Parathyroid adenoma (tissue), 2 donors: ENCODE results near the gene TAP2.

Source experiments
- H2AFZ ChIP-seq: fragments of 300-600 bp; sonication (generic); one replicate; pipeline ENCODE4 v1.7.0; 2017; ENCODE audit warnings: antibody characterized with exemption, mild to moderate bottlenecking
- H3K27ac ChIP-seq: fragments of 300-600 bp; sonication (generic); one replicate; pipeline ENCODE4 v1.7.0; 2017
- H3K27me3 ChIP-seq: fragments of 300-600 bp; sonication (generic); one replicate; pipeline ENCODE4 v1.7.0; 2017; ENCODE audit warnings: low read length; ENCODE audit not compliant: control insufficient read depth, insufficient read depth
- H3K36me3 ChIP-seq: fragments of 300-600 bp; sonication (generic); one replicate; pipeline ENCODE4 v1.7.0; 2017; ENCODE audit warnings: low read length; ENCODE audit not compliant: control insufficient read depth, insufficient read depth
- H3K4me1 ChIP-seq: fragments of 300-600 bp; sonication (generic); one replicate; pipeline ENCODE4 v1.7.0; 2017; ENCODE audit warnings: control low read depth
- H3K4me2 ChIP-seq: fragments of 300-600 bp; sonication (generic); one replicate; pipeline ENCODE4 v1.7.0; 2017; ENCODE audit warnings: low read length
- H3K4me3 ChIP-seq: fragments of 300-600 bp; sonication (generic); one replicate; pipeline ENCODE4 v1.7.0; 2017; ENCODE audit warnings: low read depth, low read length
- H3K79me2 ChIP-seq: fragments of 300-600 bp; sonication (generic); one replicate; pipeline ENCODE4 v1.7.0; 2017; ENCODE audit warnings: control low read depth
- H3K9ac ChIP-seq: fragments of 300-600 bp; sonication (generic); one replicate; pipeline ENCODE4 v1.7.0; 2017; ENCODE audit warnings: mild to moderate bottlenecking
- H3K9me3 ChIP-seq: fragments of 300-600 bp; sonication (generic); one replicate; pipeline ENCODE4 v1.7.0; 2017; ENCODE audit warnings: low read length; ENCODE audit not compliant: control insufficient read depth
- TF ChIP-seq, protein P1 (sequence below): fragments of 300-600 bp; sonication (generic); IDR thresholded peaks from one replicate; pipeline ENCODE4 v1.7.0; 2017; ENCODE audit warnings: antibody characterized with exemption, mild to moderate bottlenecking
- donor health status: primary hyperparathyroidism.

The TAP2 gene

DNA sequence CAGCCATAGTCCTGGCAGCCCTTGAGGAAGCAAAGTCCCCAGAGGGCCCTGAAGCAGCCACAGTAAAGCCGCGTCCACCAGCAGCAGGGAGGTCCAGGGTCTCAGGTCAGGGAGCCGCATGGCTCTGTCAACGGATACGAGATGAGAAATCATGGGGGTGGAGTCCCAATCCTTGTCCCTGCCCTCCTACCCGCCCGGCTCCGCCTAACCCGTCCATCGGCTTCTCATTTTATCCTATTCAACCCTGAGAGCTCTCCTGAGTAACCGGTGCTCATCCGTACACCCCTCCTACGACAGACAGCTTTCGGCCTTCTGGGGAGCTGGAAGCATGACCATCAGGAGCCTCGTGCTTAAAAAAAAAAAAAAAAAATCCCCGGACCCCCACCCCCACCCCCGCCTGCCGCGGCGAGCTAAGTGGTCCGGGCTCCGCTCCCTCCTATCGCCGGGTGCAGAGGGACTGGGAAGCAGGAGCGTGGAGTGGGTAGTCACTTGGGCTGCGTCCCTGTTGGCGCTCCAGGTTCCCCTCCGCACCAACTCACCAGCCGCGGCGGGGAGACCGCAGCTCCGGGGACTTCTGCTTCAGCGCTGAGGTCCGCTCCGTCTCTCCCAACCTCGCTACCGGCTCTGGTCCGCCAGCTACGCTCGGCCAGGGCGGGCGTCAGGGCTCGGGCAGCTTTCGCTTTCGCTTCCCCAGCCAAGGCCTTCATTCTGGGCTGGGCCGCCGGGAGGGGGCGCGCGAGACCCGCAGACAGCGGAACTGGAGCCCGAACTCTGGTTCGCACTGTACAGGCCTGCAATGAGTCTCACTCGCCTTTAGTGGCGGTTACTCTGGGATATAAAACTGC lies at the start of gene TAP2:
TSS of gene TAP2 (minus strand) at position 626 of the 845 bp plus-strand sequence. CDS start at position 120, 506 bp downstream.
- peak within 1 kb of the TSS; percentile 70 for H3K9ac ChIP-seq
- H3K4me3 ChIP-seq: peak within 1 kb of the TSS; percentile 86
- H3K4me2 ChIP-seq: peak within 1 kb of the TSS; percentile 80
- H3K36me3 ChIP-seq: no peaks in the 10 kb centered on the region
- H2AFZ ChIP-seq: peak within 1 kb of the TSS; percentile 94
- H3K9me3 ChIP-seq: no peaks in the 10 kb centered on the region
- TF ChIP-seq, protein P1, sequence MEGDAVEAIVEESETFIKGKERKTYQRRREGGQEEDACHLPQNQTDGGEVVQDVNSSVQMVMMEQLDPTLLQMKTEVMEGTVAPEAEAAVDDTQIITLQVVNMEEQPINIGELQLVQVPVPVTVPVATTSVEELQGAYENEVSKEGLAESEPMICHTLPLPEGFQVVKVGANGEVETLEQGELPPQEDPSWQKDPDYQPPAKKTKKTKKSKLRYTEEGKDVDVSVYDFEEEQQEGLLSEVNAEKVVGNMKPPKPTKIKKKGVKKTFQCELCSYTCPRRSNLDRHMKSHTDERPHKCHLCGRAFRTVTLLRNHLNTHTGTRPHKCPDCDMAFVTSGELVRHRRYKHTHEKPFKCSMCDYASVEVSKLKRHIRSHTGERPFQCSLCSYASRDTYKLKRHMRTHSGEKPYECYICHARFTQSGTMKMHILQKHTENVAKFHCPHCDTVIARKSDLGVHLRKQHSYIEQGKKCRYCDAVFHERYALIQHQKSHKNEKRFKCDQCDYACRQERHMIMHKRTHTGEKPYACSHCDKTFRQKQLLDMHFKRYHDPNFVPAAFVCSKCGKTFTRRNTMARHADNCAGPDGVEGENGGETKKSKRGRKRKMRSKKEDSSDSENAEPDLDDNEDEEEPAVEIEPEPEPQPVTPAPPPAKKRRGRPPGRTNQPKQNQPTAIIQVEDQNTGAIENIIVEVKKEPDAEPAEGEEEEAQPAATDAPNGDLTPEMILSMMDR: peak; percentile 97
- H3K27ac ChIP-seq: peak within 1 kb of the TSS; percentile 89
- H3K4me1 ChIP-seq: no peaks in the 10 kb centered on the region
- H3K79me2 ChIP-seq: no peaks in the 10 kb centered on the region
- no peaks in the 10 kb centered on the region for H3K27me3 ChIP-seq

DNA sequence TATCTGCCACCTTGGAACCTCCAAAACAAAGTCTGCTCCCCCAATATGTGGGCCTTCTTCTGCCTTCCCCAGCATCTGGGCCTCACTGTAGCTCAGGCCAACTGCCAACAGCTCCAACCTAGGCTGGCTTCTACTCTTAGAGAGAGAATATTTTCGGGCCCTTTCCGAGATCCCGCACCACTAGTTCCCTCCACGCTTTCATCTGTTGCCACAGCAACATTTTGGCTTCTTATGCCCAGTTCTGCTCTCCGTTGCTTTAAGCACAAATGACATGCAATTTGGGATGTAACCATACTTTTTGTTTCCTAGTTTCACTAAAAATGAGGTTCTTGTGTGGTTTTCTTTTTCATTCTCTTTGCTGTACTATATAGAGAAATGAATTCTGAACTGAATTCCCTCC lies 49.1 kb upstream of the TAP2 start:
- no peak overlapping the region for H3K27ac ChIP-seq
- TF ChIP-seq, protein P1: no peak
- H3K4me3 ChIP-seq: no peak overlapping the region
- H3K9ac ChIP-seq: no peak overlapping the region
- H3K4me2 ChIP-seq: no peak overlapping the region
- H2AFZ ChIP-seq: no peak overlapping the region
- H3K36me3 ChIP-seq: no peaks in the 10 kb centered on the region
- no peaks in the 10 kb centered on the region for H3K79me2 ChIP-seq
- H3K4me1 ChIP-seq: no peaks in the 10 kb centered on the region
- H3K27me3 ChIP-seq: no peaks in the 10 kb centered on the region
- no peaks in the 10 kb centered on the region for H3K9me3 ChIP-seq

DNA sequence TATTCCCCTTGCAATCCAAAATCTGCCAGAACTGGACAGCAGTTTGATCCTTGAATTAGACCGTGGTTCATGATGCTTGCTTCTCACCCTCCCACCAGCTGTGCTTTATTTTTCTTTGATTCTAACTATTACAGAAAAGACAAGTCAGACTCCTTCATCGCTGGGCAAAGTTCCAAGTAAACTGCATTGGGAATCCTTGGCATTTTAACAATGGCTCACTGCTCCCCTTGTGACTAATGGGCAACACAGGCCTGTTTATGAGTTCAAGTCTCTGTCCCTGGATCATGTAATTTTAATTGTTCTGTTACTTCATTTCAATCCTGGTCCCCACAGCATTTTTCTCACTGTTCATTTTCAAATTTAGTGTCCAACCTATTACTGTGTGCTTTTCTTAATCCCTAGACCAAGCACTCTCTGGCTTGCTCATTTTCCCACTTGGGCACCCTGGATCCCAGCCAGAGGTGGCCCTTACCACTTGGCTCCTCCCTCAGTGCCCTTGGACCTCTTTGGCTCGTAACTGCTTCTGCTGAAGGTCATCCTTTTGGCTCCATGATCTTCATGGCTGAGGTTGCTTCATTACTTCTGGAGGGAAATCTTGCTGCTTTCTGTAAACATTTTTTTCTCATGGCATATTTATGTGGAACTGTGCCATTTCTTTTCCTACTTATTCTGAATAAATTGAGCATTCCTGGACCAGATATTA lies 48.3 kb upstream of the TAP2 start:
- Histone ChIP-seq H3K27ac (no peak overlapping the region), H3K4me3 (no peak overlapping the region), H3K9me3 (no peaks in the 10 kb centered on the region)

DNA sequence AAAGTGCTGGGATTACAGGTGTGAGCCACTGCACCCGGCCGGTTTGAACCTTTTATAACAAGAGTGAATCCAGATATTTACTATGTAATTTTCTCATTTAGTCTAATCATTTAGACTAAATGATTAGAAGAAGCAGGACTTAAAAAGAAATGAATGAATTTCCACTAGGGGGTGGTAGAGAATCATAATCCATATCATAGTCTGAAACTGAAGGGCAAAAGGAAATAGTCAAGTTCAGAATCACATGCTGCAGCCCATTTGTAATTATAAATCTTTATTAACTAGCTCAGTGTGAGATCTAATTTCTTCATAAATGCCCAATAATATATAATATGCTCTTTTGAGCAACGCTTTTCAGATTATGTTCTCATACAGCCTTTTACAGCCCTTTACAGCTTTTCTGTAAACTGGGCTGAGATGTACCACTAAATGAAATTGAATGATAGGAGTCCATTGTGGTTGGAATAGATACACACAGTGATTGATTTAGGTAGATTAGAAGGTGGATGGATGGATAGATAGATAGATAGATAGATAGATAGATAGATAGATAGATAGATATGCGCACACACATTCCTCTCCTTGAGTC lies 47.3 kb upstream of the TAP2 start:
- Histone ChIP-seq H3K36me3 (no peaks in the 10 kb centered on the region), H3K4me1 (no peaks in the 10 kb centered on the region), H3K79me2 (no peaks in the 10 kb centered on the region), H3K27ac (no peak overlapping the region), H3K9me3 (no peaks in the 10 kb centered on the region), H2AFZ (no peak overlapping the region), H3K4me2 (no peak overlapping the region), H3K27me3 (no peaks in the 10 kb centered on the region), H3K9ac (no peak overlapping the region), H3K4me3 (no peak overlapping the region)
- TF ChIP-seq, protein P1: peak; percentile 72

More for the DNA sequence above, 48.3 kb upstream of the TAP2 start:
- H3K27me3 ChIP-seq: no peaks in the 10 kb centered on the region
- H3K4me2 ChIP-seq: no peak overlapping the region
- no peaks in the 10 kb centered on the region for H3K36me3 ChIP-seq
- TF ChIP-seq, protein P1: no peak
- no peak overlapping the region for H3K9ac ChIP-seq
- no peaks in the 10 kb centered on the region for H3K79me2 ChIP-seq
- H3K4me1 ChIP-seq: no peaks in the 10 kb centered on the region
- H2AFZ ChIP-seq: no peak overlapping the region
